ENCODE results near the gene OSBPL3. TPM values are rescaled to one million over a fixed set of nuclear protein-coding genes. Genes with fewer than 3 reads are reported as not detected.
A peak's percentile ranks its signal among the peaks of the same experiment; 100 is the strongest.

Gene OSBPL3
- total RNA-seq, 1 donor = 30.8 TPM

DNA sequence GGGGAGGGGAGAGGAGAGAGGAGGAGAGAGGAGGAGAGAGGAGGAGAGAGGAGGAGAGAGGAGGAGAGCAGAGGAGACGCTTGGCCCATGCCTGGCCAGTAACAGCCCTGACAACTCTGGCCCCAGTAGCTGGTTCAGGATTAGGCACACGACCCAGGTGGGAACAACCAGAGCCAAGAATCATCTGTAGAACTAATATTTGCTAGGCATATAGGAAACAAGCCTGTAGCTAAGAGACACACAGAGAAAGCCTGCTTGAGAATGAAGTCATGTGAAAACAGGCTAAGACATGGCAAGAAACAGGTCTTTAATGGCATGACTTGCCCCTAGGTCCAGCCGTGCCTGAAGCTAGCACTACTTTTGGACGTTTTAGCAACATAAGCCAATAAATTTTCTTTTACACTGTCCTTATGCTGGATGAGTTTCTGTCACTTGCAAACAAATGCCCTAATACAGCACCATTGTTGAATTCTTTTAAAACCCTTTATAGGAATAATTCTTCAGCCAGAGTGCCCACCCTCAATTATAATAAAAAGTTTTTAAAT, 17.5 kb downstream of the OSBPL3 start:
- Histone ChIP-seq H3K4me2 (ENCODE audit: insufficient read depth, low read length) (no peak overlapping the region), H2AFZ (ENCODE audit: low read length) (no peak overlapping the region), H3K27me3 (ENCODE audit: insufficient read depth, low read length) (no peaks in the 10 kb centered on the region), H3K4me1 (ENCODE audit: insufficient read depth, low read length) (peaks cover 17% of the 10 kb centered on the region), H4K20me1 (ENCODE audit: insufficient read depth, low read length) (no peaks in the 10 kb centered on the region), H3K36me3 (ENCODE audit: insufficient read depth, low read length) (no peaks in the 10 kb centered on the region), H3K79me2 (ENCODE audit: insufficient read depth, low read length) (peaks cover 97% of the 10 kb centered on the region), H3K27ac (ENCODE audit: low read depth, low read length) (peak overlapping the region; percentile 25), H3K4me3 (ENCODE audit: insufficient read depth, low read length) (no peak overlapping the region), H3K9me3 (ENCODE audit: low read depth, low read length) (no peaks in the 10 kb centered on the region)
- TF ChIP-seq, protein P1, sequence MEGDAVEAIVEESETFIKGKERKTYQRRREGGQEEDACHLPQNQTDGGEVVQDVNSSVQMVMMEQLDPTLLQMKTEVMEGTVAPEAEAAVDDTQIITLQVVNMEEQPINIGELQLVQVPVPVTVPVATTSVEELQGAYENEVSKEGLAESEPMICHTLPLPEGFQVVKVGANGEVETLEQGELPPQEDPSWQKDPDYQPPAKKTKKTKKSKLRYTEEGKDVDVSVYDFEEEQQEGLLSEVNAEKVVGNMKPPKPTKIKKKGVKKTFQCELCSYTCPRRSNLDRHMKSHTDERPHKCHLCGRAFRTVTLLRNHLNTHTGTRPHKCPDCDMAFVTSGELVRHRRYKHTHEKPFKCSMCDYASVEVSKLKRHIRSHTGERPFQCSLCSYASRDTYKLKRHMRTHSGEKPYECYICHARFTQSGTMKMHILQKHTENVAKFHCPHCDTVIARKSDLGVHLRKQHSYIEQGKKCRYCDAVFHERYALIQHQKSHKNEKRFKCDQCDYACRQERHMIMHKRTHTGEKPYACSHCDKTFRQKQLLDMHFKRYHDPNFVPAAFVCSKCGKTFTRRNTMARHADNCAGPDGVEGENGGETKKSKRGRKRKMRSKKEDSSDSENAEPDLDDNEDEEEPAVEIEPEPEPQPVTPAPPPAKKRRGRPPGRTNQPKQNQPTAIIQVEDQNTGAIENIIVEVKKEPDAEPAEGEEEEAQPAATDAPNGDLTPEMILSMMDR (IDR thresholded peaks at IDR 0.05; ENCODE audit: extremely low read depth, low read depth, low read length) = no peak
- no peak for DNase-seq (ENCODE audit: insufficient read length, low spot score, missing footprints)

DNA sequence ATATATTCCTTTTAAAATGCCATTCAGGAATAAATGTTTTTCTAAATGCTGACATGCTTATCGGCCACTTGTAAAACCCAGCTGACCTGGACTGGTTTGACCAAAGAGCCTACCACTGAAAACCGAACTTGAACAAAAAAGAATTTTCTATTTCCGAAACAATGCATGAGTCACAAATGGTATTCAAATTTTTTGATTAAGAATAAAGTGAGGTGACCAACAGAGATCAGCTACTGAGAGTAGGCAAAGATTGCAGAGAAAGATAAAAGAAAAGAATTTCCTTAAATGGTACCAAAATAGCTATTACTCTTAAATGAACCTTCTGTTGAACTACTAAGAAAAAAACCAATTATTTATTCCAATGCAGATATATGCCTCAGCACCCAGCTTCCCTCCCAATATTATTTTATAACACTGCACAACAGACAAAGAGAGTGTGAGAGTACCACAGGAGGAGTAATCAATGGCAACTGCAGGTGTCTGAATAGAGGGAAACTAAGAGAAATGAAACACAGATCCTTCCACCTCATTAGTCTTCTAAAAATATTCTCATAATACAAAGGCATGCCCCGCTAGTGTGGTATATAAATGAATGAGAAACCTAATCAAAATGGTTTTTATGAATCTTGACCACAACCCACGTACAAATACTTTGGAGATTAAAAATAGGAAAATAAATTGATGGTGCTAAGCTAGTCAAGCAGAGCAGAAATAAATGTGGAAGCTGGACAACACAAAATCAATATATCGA, 20.1 kb downstream of the OSBPL3 start:
- H3K4me2 ChIP-seq (ENCODE audit: insufficient read depth, low read length) = no peak overlapping the region
- no peaks in the 10 kb centered on the region for H3K36me3 ChIP-seq (ENCODE audit: insufficient read depth, low read length)
- H3K27ac ChIP-seq (ENCODE audit: low read depth, low read length) = no peak overlapping the region
- H3K4me3 ChIP-seq (ENCODE audit: insufficient read depth, low read length) = no peak overlapping the region
- no peaks in the 10 kb centered on the region for H3K9me3 ChIP-seq (ENCODE audit: low read depth, low read length)
- H3K4me1 ChIP-seq (ENCODE audit: insufficient read depth, low read length) = peaks cover 12% of the 10 kb centered on the region
- no peak overlapping the region for H2AFZ ChIP-seq (ENCODE audit: low read length)
- no peaks in the 10 kb centered on the region for H4K20me1 ChIP-seq (ENCODE audit: insufficient read depth, low read length)
- TF ChIP-seq, protein P1 (IDR thresholded peaks at IDR 0.05; ENCODE audit: extremely low read depth, low read depth, low read length) = no peak
- H3K27me3 ChIP-seq (ENCODE audit: insufficient read depth, low read length) = no peaks in the 10 kb centered on the region
- DNase-seq (ENCODE audit: insufficient read length, low spot score, missing footprints) = no peak
- peaks cover 96% of the 10 kb centered on the region for H3K79me2 ChIP-seq (ENCODE audit: insufficient read depth, low read length)

DNA sequence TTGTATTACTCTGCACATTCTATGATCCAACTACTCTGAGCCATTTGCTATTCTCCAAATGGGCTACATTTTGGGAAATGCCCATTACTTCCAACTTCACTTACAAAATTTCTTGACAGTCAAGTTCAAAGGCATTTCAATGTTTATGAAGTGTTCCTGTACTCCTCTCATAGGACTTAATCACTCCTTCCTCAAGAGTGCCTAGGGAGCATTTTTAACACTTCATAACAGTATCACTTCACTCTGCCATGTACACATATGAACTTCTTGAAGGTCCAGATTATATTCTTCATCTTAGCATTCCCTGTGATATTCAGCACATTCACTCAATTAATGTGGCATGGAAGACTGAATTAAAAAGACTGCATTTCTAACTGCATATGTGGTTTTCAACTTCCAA, 21.6 kb downstream of the OSBPL3 start:
- Histone ChIP-seq H3K27ac (ENCODE audit: low read depth, low read length) (no peak overlapping the region), H2AFZ (ENCODE audit: low read length) (no peak overlapping the region), H3K4me3 (ENCODE audit: insufficient read depth, low read length) (no peak overlapping the region), H3K27me3 (ENCODE audit: insufficient read depth, low read length) (no peaks in the 10 kb centered on the region), H3K4me2 (ENCODE audit: insufficient read depth, low read length) (no peak overlapping the region), H3K4me1 (ENCODE audit: insufficient read depth, low read length) (peaks cover 5% of the 10 kb centered on the region), H3K36me3 (ENCODE audit: insufficient read depth, low read length) (no peaks in the 10 kb centered on the region), H4K20me1 (ENCODE audit: insufficient read depth, low read length) (no peaks in the 10 kb centered on the region), H3K9me3 (ENCODE audit: low read depth, low read length) (no peaks in the 10 kb centered on the region), H3K79me2 (ENCODE audit: insufficient read depth, low read length) (peaks cover 96% of the 10 kb centered on the region)
- DNase-seq (ENCODE audit: insufficient read length, low spot score, missing footprints) = no peak
- TF ChIP-seq, protein P1 (IDR thresholded peaks at IDR 0.05; ENCODE audit: extremely low read depth, low read depth, low read length) = no peak

DNA sequence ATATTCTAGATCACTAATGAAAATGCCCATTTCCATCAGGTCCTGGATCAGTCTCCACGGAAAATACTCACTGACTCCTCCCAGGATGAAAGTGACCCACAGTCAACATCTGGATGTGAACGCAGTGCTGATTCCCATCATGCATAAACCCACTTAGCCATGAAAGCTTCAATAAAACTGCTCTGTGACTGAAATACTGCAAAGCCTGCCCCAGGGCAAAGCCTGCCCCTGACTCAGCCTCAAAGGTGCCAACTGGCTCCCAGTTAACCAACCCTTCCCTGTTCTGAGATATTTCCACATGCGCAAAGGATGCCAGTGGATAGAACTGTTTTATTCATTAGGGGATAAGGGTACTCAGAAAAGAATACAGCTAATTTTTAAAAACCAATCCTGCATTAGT, 24.0 kb downstream of the OSBPL3 start:
- H3K4me2 ChIP-seq (ENCODE audit: insufficient read depth, low read length) = no peak overlapping the region
- H3K4me1 ChIP-seq (ENCODE audit: insufficient read depth, low read length) = no peaks in the 10 kb centered on the region
- no peaks in the 10 kb centered on the region for H3K9me3 ChIP-seq (ENCODE audit: low read depth, low read length)
- H3K27me3 ChIP-seq (ENCODE audit: insufficient read depth, low read length) = no peaks in the 10 kb centered on the region
- TF ChIP-seq, protein P1 (IDR thresholded peaks at IDR 0.05; ENCODE audit: extremely low read depth, low read depth, low read length) = no peak
- H3K27ac ChIP-seq (ENCODE audit: low read depth, low read length) = no peak overlapping the region
- H2AFZ ChIP-seq (ENCODE audit: low read length) = no peak overlapping the region
- H4K20me1 ChIP-seq (ENCODE audit: insufficient read depth, low read length) = no peaks in the 10 kb centered on the region
- no peaks in the 10 kb centered on the region for H3K36me3 ChIP-seq (ENCODE audit: insufficient read depth, low read length)
- H3K79me2 ChIP-seq (ENCODE audit: insufficient read depth, low read length) = peaks cover 99% of the 10 kb centered on the region
- DNase-seq (ENCODE audit: insufficient read length, low spot score, missing footprints) = no peak
- H3K4me3 ChIP-seq (ENCODE audit: insufficient read depth, low read length) = no peak overlapping the region
